HS-27A (cell line): ENCODE results near the gene SYAP1.
"Not testable (repeated sequence)": the region's sequence is repeated elsewhere in the genome, so short reads cannot be mapped to it uniquely, and the experiment has no call there.

Experiments
- DNase-seq: peaks from one replicate; pipeline ENCODE4 v3.0.0-alpha.2; 2012; ENCODE audit warnings: low read depth, missing footprints

Gene SYAP1

DNA sequence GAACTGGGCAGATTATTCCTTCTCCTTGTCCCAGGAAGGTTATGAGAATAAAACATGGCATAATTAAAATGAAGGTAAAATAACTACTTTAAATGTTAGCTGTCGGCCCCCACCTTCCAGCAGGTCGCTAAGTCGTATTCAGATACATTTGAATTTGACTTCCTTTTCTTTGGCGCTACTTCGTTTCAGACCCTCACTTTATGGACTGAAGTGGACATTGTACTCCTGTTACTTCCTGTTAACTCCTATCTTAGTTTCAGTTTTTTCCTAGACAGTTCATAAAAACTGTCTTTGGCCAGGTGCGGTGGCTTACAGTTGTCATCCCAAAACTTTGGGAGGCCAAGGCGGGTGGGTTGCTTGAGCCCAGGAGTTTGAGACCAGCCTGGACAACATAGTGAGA is 5.7 kb downstream of the SYAP1 start:
- no peak for DNase-seq

DNA sequence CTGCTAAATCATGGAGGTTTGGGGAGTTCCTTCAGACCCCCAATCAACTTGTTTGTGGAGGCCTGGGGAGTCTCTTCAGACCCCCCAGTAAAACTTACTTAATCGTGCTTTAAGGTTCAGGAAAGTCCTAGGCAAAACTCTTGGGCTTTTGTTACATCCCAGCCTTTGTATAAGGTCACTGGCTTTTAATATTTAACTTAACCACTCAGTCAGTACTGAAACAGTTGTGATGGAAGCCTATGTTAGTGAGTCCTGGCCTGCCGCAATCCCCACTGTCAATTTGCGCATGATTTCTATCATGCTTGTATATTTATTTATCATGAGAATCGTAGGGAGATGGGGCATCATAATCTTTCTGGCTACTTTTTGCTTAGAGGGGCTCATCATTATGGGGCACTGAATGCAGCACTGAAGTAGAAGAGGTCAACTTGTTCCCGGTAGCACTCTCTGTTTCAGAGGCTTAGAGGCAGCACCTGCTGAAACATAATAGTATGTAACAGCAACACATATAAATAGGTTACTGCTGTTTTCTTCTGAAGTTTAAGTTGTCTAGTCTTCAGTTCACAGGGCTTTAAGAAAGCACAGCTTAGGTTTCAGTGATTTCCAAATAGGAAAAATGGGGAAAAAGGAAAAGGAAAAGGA is 7.1 kb downstream of the SYAP1 start:
- DNase-seq = not testable (repeated sequence)

GRCh38 chrX:16727637-16728036 is 8.2 kb downstream of the SYAP1 start:
- DNase-seq = no peak

DNA sequence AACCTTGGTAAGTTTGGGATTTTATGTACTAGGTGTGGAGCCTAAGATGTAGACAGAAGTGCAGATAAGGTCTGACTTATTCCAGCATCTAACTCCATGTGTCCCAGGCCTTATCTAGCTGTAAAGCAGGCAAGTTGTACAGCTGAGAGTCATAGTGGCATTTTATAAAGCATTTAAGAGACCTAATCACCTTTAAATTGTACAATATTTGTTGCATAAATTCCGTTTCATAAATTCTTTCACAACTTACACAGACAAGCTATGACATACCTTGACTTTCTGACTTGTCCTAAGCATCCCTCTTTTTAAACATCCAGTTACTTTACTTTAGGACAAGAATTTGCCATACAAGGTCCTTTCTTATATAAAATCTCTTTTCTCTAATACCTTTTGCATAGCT is 11.0 kb downstream of the SYAP1 start:
- DNase-seq = no peak

DNA sequence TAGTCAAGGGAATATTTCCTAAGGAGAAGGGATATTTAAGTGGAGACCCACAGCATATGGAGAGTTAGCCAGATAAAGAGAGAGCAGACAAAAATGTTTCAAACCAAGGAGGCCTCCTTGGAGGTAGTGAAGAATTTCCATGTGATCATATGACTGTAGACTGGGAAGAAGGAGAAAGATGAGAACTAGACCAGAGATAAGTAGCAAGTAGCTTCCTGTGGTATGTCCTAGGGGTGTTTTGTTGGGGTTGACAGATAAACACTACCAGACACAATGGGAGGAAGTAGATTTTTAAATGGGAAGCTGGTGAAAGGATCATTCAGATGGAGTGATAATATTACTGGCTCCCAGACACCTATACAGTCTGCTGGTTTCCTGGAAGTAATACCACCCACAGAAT is 13.6 kb downstream of the SYAP1 start:
- DNase-seq = no peak

- DNase-seq = no peak
These were observed 17.6 kb downstream of the SYAP1 start for GRCh38 chrX:16737024-16737423.

- no peak for DNase-seq
These were observed 20.2 kb downstream of the SYAP1 start for GRCh38 chrX:16739574-16739973.

GRCh38 chrX:16743604-16744325 is 24.4 kb downstream of the SYAP1 start:
- DNase-seq = no peak

- no peak for DNase-seq
These were observed 25.7 kb downstream of the SYAP1 start for GRCh38 chrX:16745102-16745501.

DNA sequence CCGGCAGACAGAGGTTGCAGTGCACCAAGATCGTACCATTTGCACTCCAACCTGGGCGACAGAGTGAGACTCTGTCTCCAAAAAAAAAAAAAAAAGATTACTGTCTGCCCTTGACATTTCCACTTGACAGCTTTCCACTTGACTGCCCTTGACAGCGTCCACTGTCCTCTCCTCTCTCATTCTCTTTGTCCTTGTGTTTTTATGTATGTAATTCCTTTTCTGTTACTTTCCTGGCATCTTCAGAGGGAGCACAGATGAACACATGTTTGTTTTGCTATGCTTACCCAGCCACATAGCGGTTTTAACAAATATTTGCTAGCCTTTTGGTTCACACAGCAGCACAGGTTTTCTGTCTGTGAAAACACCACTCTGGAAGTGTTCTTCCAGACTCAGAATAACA is 26.2 kb downstream of the SYAP1 start:
- DNase-seq = no peak

- no peak for DNase-seq
These were observed 29.0 kb downstream of the SYAP1 start for GRCh38 chrX:16748425-16748824.

DNA sequence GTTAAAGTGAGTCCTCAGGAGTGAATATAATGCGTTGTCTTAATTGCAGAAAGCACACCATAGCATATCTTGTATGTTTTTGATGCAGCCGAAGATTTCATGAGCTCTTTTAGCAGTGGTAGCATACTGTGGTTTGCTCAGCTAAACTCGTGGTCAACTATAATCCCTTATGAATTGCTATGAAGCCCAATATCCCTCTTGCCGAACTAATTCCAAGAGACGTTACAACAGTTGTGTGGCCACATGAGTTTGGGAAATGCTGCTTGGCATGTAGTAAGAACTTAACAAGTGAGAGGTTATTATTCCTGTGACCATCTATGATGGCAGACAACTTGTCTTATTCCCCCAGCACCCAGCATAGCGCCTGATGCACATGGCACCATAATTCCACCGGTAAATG is 30.7 kb downstream of the SYAP1 start:
- no peak for DNase-seq

DNA sequence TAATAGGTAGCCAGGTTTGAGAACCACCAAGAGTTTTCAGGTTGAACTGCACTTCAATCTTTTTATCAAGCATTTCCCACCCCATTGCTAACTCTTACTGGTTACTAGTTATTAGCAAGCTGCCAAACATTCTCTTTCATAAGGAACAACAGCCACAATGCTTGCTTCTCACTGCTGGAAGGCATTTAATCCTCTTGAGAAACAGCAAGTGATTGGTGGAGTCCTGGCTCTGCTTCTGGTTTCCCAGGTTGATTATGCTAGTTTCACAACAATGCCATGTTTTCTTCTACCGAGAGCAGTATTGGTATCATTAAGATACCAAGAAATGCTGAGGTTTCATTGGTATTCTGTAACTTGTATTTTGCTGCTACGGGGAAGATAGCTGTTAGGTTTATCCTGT is 34.6 kb downstream of the SYAP1 start:
- no peak for DNase-seq

GRCh38 chrX:16756724-16757123 is 37.3 kb downstream of the SYAP1 start:
- DNase-seq = no peak

DNA sequence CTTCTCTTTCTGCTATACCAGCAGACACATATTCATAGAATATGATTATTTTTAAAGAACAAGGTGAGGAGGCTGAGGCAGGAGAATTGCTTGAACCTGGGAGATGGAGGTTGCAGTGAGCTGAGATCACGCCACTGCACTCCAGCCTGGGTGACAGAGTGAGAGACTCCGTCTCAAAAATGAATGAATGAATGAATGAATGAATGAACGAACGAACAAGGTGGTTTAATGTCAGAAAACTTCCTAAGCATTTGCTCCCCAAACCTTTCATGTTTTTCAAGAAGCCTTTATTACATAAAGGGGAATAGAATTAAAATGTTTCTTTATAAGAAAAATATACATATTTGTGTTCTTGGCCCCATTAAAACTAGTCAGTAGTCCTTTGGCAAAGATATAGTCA is 42.1 kb downstream of the SYAP1 start:
- DNase-seq = not testable (repeated sequence)

DNA sequence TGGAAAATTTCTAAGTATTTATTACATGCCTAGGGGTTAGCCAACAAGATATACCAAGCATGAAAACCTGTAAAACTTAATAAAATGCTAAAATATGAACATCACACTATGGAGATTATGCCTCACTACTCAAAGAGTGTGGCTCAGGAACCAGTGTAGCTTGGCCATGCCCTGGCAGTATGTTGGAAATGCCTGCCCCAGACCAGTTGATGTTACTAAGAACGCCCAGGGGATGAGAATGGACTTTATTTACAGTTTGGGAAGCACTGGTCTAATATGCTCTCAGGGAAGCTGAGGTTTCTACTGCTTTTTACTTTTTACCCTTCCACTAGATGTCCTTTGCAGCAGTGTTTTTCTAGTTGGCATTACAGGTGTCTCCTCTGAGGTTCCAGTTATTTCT is 43.2 kb downstream of the SYAP1 start:
- no peak for DNase-seq

GRCh38 chrX:16765594-16765993 is 46.2 kb downstream of the SYAP1 start:
- DNase-seq = no peak

- DNase-seq = no peak
These were observed 51.6 kb downstream of the SYAP1 start for GRCh38 chrX:16770970-16771482.

- DNase-seq = no peak
These were observed 52.3 kb downstream of the SYAP1 start for GRCh38 chrX:16771483-16772398.

GRCh38 chrX:16772460-16772859 is 53.0 kb downstream of the SYAP1 start:
- DNase-seq = no peak

- DNase-seq = no peak
These were observed 55.3 kb downstream of the SYAP1 start for GRCh38 chrX:16774746-16775145.

GRCh38 chrX:16778545-16778944 is 59.1 kb downstream of the SYAP1 start:
- no peak for DNase-seq

GRCh38 chrX:16778993-16779392 is 59.6 kb downstream of the SYAP1 start:
- no peak for DNase-seq
